ENCODE measurements around the gene PRPF40A.
A peak's percentile ranks its signal among the peaks of the same experiment; 100 is the strongest.
"Not testable (repeated sequence)": the region's sequence is repeated elsewhere in the genome, so short reads cannot be mapped to it uniquely, and the experiment has no call there.

Gene PRPF40A

DNA sequence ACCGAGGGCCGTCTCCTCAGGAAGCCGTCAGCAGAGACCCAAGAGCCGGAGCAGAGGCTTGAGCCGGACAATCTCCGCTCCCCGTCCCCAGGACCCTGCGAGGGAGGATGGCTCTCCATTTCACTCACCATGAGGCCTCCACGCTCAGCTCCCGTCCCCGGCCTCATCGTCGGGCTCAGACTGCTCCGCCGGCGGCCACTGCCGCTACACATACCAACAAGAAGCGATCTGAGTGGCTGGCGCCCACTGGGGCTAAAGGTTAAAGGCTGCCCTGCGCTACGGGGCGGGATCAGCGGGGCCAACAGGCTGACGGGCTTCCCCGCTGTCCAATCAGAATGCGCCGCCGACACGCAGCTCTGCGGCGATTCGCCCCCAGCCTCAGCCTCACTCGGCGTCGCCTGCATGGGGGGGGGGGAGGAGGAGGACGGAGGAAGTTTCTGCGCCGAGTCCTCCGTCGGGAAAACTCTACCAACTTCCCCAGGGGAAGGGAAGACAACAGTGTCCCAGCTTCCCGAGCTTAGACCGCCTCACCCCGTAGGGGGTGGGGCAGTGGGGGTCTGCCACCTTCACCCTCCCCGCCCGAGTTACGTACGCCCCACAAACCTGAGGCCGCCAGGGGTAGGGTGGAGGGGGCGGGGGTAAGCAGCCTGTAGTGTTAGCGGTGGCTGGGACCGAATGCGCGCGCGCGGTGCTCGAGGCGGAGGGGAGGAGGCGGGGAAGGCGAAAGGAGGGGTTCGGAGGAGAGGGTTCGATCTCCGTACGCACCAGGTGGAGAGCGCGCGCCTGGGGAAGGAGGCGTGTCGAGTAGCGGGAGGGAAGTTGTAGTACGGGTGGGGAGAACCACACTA is at the start of gene PRPF40A:
Gene PRPF40A (minus strand): TSS at position 234 of the 848 bp plus-strand sequence. CDS start 22 bp downstream, at position 212.
- DNase-seq (ENCODE audit: low read depth), result peak; percentile 95
- peak within 1 kb of the TSS; percentile 87 for H3K4me3 ChIP-seq (ENCODE audit: low read depth, low read length)

DNA sequence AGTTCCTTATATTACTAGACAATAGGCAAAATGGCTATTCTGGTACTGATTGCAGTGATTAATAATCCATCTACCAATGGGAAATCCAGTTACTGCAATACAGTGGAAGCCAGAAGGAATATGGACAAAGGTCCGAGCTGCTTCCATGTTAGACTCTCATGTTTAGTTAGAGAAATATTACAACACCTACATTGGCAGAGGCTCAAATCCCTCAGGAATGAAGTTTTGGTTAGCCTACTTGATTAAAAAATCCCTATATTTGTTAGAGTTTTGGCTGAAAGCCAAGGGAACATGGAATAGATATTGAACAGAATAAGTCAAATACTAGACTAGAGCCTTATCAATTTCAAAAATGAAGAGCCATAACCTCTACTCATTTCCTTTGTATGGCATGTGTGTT is 49.7 kb upstream of the PRPF40A start:
- DNase-seq (ENCODE audit: low read depth), result peak; percentile 25
- H3K4me3 ChIP-seq (ENCODE audit: low read depth, low read length), result no peak overlapping the region

DNA sequence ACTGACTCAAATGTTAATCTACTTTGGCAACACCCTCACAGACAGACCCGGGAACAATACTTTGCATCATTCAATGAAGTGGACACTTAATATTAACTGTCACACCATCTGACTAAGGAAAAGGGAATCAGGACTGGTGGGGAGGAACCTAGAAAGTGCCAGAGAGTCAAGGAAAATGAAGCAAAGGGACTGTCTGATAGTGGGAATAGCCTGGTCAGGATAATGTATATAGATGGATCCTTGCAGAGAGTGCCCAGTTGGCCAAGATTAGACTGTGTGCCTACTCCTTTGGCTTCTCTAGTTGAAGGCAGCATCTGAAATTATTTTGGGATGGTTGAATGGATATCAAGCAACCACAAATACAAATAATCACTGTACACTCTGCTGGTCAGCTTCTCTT is 46.4 kb upstream of the PRPF40A start:
- no peak for DNase-seq (ENCODE audit: low read depth)
- H3K4me3 ChIP-seq (ENCODE audit: low read depth, low read length), result no peak overlapping the region

DNA sequence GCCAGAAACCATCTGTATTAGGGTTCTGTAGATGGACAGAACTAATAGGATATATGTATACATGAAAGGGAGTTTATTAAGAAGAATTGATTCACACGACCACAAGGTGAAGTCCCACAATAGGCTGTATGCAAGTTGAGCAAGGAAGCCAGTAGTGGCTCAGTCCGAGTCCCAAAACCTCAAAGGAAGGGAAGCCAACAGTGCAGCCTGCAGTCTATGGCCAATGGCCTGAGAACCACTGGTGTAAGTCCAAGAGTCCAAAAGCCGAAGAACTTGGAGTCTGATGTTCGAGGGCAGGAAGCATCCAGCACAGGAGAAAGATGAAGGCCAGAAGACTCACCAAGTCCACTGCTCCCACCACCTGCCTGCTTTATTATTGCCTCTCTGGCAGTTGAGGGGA is 45.9 kb upstream of the PRPF40A start:
- H3K4me3 ChIP-seq (ENCODE audit: low read depth, low read length); DNase-seq (ENCODE audit: low read depth): not testable (repeated sequence)

DNA sequence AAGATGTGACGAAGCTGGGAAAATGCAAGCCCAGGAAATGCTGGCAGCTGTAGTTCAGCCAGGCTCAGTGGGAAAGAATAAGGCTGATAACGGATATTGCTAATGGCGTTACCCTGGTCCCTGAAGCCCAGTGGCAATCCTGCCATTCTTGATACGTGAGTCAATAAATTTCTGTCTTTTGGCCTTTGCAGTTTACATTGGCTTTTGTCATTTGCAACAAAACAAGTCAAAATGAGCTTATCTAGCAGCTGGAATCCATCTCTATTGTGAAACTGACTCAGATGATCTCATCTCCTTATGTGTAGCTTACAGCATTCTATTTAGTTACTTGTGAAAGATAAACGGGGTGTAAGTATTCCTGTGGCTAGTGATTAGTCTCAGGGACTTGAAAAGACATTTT is 44.9 kb upstream of the PRPF40A start:
- peak; percentile 27 for DNase-seq (ENCODE audit: low read depth)
- no peak overlapping the region for H3K4me3 ChIP-seq (ENCODE audit: low read depth, low read length)

DNA sequence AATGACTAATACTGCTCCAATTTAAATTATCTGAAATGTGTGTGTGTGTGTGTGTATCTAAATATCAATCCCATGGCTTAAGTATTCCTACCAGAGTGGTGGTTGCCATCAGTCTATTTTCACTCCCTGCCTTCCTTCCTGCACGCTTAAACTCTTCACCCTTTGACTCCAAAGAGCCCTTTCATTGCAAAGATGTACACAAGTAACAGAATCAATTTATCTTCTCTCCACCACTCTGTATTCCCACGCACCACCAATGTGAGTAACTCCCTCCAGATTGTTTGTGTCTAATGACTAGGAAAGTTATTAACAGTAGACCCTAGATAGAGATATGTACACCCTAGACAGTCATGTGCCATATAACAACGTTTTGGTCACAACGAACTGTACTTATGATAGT is 44.0 kb upstream of the PRPF40A start:
- no peak for DNase-seq (ENCODE audit: low read depth)
- no peak overlapping the region for H3K4me3 ChIP-seq (ENCODE audit: low read depth, low read length)

DNA sequence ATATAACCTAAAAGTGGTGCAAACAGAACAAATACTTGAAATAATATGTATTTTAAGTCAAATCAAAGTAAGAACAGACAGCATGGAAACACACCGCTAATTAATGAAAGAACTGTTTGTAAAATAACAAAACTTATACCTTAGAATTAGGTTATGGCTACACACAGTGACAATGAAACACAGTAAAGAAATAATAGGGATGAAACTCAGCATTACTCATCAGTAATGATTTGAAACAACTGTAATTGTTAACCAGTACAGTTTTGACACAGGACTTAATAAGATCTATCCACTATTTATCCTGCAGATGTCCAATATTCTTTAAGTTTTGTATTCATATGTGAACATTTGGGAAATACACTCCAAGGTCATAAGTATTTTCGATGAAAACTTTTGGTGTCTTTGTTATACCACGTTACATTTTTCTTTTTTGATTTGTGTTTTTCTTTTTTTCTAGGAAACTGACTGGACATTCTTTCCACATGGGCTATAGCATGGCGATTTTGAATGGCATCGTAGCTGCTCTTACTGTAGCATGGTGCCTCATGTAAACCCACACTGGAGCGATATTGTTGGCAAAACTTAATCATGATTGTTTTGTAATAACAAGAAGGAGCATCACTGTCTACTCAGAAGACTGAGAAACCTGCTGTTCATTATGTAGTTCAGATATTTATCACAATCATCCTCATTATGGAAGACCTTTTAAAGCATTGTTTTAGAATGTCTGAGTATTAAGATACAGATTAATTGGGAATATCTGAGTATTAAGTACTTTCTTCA is 42.2 kb upstream of the PRPF40A start:
- H3K4me3 ChIP-seq (ENCODE audit: low read depth, low read length), result no peak overlapping the region
- no peak for DNase-seq (ENCODE audit: low read depth)

DNA sequence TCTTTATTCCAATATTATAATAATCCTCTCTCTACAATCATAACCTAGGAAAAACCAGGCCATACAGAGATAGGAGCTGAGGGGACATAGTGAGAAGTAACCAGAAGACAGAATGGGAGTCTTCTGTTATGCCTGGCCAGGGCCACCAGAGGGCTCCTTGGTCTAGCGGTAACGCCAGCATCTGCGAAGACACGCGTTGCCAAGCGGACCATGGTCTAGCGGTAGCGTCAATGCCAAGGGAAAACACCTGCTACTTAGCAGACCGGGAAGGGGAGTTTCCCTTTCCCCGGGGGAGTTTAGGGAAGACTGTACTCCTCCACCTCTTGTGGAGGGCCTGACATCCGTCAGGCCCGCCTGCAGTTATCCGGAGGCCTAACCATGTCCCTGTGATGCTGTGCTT is 37.8 kb upstream of the PRPF40A start:
- no peak for DNase-seq (ENCODE audit: low read depth)
- no peak overlapping the region for H3K4me3 ChIP-seq (ENCODE audit: low read depth, low read length)

DNA sequence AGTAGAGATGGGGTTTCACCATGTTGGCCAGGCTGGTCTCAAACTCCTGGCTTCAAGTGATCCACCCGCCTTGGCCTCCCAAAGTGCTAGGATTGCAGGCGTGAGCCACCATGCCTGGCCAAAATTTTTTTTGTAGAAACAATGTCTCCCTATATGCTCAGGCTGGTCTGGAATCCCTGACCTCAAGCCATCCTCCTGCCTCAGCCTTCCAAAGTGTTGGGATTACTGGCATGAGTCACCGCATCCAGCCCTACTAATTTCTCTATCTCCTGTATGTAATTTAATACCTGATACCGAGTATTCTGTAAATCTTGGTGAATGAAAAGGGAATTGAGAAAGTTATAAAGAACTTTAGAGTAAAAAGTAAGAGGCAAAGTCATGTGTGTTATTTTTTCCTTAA is 30.5 kb upstream of the PRPF40A start:
- not testable (repeated sequence) for H3K4me3 ChIP-seq (ENCODE audit: low read depth, low read length); DNase-seq (ENCODE audit: low read depth)

DNA sequence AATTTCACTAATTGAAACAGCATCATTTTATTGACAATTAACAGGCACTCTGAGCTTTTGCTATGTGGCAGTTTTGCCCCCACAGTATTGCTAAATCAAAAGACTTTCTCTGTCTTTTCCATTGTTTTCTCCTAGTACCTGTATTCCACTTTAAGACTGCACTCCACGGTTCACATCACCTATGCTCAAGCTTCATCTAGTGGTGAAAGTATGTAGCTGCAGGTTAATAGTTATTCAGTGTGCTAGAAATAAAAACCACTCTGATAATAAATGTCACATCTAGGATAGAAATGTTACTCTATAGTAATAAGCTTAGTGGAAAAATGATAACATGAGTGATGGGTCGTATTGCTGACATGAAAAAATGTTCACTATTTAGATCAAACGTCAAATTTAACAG is 25.7 kb upstream of the PRPF40A start:
- H3K4me3 ChIP-seq (ENCODE audit: low read depth, low read length), result no peak overlapping the region
- no peak for DNase-seq (ENCODE audit: low read depth)

DNA sequence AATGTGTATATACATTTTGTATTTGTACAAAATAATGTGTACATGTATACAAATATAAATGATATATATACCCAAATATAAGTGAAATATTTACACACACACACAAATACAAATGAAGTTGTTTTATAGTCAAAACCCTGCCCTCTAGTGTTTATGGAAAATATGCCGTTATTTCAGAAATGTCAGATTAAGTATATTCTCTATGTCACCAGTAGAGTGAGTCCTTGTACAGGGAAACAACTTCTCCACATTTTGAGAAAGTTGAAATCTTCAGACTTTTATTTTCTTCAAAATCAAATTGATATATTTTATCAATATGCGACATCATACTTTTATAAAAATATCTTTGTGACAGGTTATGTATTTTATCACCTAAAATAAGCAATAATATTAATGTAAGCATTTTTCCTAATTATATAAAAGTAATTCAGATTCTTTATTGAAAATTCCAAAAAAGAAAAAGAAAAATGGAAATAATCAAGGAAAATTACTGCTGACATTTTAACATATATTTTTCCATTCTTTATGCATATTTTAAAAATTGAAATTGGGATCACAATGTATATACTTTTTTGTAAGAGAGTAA is 23.6 kb upstream of the PRPF40A start:
- H3K4me3 ChIP-seq (ENCODE audit: low read depth, low read length), result no peak overlapping the region
- no peak for DNase-seq (ENCODE audit: low read depth)

DNA sequence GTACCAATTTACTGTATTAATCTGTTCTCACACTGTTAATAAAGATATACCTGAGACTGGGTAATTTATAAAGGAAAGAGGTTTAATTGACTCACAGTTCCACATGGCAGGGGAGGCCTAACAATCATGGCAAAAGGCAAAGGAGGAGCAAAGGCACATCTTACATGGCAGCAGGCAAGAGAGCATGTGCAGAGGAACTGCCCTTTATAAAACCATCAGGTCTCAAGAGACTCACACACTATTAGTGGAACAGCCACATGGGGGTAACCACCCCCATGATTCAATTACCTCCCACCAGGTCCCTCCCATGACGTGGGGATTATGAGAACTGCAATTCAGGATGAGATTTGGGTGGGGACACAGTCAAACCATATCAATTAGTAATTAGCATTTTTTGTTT is 22.4 kb upstream of the PRPF40A start:
- not testable (repeated sequence) for H3K4me3 ChIP-seq (ENCODE audit: low read depth, low read length); DNase-seq (ENCODE audit: low read depth)

DNA sequence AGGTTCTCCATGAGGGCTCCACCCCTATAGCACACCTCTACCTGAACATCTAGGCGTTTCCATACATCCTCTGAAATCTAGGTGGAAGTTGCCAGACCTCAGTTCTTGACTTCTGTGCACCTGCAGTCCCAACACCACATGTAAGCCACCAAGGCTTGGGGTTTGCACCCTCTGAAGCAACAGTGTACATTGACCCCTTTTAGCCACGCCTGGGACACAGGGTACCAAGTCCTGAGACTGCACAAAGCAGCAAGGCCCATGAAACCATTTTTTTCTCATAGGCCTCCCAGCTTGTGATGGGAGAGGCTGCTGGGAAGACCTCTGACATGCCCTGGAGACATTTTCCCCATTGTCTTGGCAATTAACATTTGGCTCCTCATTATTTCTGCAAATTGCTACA is 21.2 kb upstream of the PRPF40A start:
- no peak for DNase-seq (ENCODE audit: low read depth)

DNA sequence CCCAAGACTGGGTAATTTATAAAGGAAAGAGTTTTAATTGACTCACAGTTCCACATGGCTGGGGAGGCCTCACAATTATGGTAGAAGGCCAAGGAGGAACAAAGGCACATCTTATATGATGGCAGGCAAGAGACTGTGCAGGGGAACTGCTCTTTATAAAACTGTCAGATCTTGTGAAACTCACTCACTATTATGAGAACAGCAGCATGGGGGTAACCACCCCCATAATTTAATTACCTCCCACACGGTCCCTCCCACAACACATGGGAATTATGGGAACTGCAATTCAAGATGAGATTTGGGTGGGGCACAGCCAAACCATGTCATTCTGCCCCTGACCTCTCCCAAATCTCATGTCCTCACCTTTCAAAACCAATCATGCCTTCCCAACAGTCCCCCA is 20.2 kb upstream of the PRPF40A start:
- not testable (repeated sequence) for DNase-seq (ENCODE audit: low read depth); H3K4me3 ChIP-seq (ENCODE audit: low read depth, low read length)

More for the DNA sequence above, 21.2 kb upstream of the PRPF40A start:
- no peak overlapping the region for H3K4me3 ChIP-seq (ENCODE audit: low read depth, low read length)

DNA sequence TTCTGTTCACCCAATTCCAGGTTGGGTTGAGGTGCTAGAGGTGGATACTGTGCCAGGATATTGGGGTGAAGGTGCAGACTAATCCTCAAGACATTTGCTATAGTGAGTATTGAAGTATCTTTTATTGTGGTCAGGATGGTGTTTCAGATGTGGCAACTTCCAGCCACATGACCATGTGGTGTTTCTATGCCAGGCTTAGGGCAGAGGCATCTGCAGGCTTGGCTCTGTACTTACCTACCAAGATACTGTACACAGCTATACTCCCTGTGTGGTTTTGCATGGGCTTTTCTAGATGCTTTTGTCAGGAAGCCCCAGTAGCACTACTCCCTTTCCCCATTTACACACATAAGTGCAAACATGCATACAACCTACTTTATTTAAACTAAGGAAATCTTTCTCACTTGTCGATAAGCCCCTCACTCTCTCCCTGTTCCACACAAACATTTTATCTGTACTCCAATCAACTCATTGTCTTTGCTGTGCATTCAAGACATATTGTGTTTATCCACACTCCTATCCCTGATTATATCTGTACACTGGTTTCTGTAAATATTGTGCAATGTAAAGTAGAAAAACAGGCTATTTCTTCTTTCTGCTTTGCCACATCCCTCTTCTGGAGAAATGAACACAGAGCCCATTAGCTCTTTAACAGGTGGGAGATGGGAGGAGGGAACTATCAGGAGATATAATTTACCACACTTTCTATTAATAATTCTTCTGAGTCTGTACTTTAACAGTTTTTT is 13.5 kb upstream of the PRPF40A start:
- no peak for DNase-seq (ENCODE audit: low read depth)
- H3K4me3 ChIP-seq (ENCODE audit: low read depth, low read length), result no peak overlapping the region

DNA sequence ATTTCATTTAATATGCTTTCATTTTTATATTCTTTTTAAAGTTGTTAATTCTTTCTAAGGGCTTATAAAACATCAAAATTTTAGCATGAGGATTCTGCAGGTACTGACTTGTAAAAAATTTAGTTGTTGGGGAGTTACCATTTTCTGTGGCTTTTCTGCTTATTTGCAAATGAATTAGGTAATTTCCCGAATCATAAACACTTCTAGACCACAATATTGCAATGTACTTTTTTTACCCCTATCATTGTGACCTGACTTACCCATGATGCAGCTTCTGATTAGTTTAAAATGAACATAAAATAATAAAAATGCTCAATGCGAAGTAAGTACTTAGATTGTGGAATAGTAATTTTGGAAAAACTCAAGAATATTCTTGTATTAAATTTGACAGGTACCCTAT is 12.6 kb upstream of the PRPF40A start:
- H3K4me3 ChIP-seq (ENCODE audit: low read depth, low read length), result no peak overlapping the region
- DNase-seq (ENCODE audit: low read depth), result no peak

DNA sequence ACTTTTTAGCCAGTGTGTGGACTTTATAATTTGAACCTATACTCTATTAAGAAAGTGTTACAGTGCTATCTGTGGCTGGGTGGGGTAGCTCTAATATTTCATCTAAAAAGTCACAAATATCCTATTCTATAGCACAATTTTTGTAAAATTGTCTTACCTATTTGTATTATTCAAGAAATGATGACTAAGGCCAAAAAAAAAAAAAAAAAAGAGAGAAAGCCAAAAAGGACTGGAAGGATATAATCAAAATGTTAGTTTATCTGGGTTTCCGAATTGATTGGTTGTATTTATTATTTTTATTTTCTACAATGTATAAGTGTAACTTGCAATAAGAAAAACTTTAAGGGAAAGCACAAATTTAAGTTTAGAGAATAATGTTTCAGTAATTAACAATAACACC is 6.7 kb upstream of the PRPF40A start:
- no peak overlapping the region for H3K4me3 ChIP-seq (ENCODE audit: low read depth, low read length)
- DNase-seq (ENCODE audit: low read depth), result no peak

DNA sequence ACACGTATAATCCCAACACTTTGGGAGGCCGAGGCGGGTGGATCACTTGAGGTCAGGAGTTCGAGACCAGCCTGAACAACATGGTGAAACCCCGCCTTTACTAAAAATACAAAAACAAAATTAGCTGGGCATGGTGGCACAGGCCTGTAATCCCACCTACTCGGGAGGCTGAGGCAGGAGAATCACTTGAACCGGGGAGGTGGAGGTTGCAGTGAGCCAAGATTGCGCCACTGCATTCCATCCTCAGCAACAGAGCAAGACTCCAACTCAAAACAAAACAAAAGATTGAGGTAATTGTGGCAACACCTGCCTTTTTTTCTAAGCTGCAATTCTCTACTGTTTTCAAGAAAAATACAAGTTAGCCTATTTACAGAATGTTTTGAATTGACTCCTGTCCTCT is 5.4 kb upstream of the PRPF40A start:
- not testable (repeated sequence) for DNase-seq (ENCODE audit: low read depth); H3K4me3 ChIP-seq (ENCODE audit: low read depth, low read length)

DNA sequence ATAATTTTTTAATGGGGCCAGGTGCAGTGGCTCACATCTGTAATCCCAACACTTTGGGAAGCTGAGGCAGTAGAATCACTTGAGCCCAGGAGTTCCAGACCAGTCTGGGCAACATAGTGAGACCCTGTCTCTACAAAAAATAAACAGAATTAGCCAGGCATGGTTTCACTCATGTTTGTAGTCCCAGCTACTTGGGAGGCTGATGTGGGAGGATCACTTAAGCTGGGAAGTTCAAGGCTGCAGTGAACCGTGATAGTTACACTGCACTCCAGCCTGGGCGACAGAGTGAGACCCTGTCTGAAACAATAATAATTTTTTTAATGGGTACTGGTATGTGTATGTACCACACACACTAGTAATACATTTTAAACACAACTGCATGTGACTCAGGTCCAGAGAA is 3.5 kb upstream of the PRPF40A start:
- no peak for DNase-seq (ENCODE audit: low read depth)
- H3K4me3 ChIP-seq (ENCODE audit: low read depth, low read length), result no peak overlapping the region
